HG03108 (cell line): ENCODE data around the gene AK1.
A peak's percentile ranks its signal among the peaks of the same experiment; 100 is the strongest.

Experiments used
- ATAC-seq: cut with Tn5 transposase; IDR thresholded peaks from one replicate; pipeline ENCODE4 v1.9.1; 2021; ENCODE audit warnings: moderate library complexity; ENCODE audit not compliant: unreplicated experiment

The AK1 gene

DNA sequence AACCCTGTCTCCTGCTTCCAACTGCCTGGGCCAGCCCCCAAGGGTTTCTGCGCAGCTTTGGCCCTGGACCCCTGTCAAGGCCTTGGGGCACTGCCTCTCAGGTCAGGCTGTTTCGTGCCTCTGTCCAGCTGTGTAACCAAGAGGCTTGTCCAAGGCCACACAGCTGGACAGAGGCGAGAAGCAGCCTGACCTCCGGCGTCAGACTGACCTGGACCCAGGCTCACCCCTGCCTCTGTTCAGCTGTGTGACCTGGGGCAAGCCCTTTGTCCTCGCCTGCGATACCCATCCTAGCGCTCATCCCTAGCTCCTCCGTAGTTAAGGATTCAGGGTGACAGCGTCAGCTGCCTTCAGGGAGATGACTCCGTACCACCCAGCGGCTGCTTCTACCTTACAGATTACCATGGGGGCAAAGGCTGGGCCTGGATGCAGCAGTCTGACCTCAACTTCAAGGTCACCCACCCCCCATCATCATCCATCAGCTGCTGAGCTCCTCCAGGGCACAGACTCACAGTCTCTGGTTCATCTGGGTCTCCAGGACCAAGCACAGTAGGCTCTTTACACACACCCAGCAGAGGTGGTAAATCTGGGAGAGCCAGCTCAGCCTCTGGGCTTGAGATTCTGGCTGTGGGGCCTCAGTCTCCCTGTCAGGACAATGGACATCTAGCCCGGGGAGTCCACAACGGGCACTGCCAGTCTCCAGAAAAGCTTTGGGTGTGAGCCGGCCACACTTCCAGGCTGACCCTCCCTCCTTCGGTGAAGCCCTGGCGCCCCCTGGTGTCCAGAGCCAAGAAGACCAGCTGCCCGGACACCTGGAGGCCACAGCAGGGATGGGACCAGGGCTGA is 7.9 kb downstream of the AK1 start:
- no peak for ATAC-seq

GRCh38 chr9:127868278-127868902 is 9.1 kb downstream of the AK1 start:
- ATAC-seq = no peak

GRCh38 chr9:127867356-127868277 is 9.9 kb downstream of the AK1 start:
- ATAC-seq = no peak

- ATAC-seq = no peak
These were observed 10.9 kb downstream of the AK1 start for GRCh38 chr9:127866535-127866934.

- ATAC-seq = no peak
These were observed 11.6 kb downstream of the AK1 start for GRCh38 chr9:127865645-127866464.

DNA sequence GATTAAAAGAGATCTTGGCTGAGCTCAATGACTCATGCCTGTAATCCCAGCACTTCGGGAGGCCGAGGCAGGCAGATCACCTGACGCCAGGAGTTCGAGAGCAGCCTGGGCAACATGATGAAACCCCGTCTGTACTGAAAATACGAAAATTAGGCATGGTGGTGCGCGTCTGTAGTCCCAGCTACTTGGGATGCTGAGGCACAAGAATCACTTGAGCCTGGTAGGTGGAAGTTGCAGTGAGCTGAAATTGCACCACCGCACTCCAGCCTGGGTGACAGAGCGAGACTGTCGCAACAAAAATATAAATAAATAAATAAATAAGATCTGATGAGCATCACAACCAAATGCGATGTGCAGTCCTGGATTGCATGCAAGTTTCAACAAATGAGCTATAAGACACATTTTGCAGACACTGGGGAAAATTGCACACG is 14.3 kb downstream of the AK1 start:
- no peak for ATAC-seq

DNA sequence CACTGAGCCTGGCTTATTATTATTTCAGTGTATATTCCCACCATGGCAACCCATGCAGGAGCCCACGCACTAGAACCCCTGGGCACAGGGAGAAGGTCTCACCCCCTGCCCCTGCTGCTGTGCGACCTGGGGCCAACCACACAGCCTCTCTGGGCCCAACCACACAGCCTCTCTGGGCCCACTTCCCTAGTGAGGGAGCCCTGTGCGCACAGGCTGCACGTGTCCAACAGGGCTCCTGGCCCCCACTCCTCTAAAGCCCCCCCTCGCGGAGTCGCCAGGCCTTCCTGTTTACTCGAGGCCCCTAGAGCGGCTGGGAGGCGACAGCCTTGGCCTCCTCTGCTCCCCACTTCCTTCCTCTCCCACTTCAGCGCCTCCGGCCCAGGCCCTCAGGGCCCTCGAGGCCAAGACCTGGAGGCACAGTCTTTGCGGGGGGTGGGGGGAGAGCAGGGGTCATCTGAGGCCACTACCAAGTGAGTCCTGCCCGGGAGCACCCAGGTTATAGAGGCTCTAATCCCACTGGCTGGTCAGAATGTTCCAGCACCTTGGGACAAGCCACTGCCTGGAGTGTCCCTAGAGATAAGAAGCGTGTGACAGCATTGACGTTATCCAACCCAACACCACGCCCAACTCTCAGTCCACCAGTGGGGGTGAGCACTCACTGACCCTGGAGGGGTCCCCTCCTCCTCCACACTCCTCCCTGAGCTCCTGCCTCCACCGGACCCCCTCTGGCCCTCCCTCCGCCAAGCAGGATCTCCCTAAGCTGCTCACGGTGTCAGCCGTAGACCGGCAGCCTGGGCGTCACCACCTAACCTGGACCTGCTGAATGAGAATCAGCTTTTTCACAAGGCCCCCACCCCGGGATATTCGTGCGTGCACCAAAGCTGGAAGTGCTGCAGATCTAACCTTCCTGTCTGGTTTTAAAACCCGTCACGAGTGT is 15.1 kb downstream of the AK1 start:
- peak; percentile 42 for ATAC-seq

- no peak for ATAC-seq
These were observed 16.7 kb downstream of the AK1 start for GRCh38 chr9:127860779-127861178.

DNA sequence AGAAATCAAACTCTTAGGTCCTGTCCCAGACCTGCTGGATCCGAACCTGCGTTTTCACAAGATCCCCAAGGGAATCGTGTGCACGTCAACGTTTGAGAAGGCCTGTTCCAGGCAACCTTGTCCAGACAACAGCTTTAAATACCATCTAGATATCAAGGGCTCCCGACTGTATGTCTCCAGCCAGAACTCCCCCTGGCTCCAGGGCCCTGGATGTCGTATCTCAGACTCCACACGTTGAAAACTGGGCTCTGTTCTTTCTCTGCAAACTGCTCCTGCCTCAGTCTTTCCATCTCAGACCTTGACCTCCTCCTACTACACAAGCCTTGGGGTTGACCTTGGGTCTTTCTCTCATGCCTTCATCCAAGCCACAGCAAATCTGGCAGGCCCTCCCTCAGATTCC is 17.2 kb downstream of the AK1 start:
- no peak for ATAC-seq

DNA sequence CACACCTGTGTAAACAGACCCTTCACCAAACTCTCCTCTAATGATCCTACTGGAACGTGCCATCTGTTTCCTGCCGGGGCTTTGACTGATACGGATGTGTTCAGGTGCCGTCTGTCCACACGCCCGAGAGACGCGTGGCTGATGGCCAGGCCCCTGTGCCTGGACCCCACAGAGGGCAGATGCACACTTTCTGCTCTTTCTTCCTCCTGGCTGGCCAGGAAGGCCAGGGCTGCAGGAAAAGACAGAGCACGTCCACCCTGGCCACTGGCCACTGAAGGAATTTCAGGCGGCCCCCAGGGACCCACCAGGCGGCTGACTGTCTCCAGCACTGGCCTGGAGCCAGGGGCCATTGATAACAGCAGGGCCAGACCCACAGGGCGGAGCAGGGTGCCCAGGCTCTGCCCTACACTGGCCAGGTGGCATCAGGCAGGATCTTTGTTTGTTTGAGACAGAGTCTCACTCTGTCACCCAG is 19.4 kb downstream of the AK1 start:
- ATAC-seq = no peak

- ATAC-seq = no peak
These were observed 20.2 kb downstream of the AK1 start for GRCh38 chr9:127857278-127857677.

GRCh38 chr9:127856729-127857116 is 20.8 kb downstream of the AK1 start:
- no peak for ATAC-seq

DNA sequence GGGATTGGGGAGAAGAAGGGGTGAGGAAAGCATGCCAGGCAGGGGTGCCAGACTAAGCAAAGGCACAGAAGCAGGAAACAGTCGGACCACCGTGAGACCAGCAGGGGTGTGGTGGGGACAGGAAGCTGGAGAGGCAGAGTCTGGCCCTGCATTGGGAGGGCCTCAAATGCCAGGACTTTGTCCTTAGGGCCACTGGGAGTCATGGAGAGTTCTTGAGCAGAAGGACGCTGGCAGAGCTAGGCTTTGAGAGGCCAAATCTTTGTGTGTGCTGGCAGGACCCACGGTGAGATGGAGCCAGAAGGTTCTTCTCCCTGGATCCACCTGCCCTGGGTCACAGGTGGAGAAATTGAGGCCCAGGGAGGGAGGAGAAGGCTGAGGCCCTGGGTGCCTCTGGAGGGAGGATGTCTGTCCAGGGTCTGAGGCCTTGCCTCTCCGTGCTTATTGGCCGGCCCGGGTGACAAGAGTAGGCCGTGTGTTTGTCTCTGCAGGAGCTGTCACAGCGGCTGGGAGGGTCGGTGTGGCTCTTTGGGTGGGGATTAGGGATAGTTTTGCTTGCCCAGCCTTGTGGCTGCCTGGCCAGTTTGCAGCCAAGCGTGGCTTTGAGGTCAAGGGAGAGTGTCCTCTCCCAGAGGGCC is 21.3 kb downstream of the AK1 start:
- no peak for ATAC-seq

- ATAC-seq = no peak
These were observed 22.0 kb downstream of the AK1 start for GRCh38 chr9:127855522-127855921.

- ATAC-seq = no peak
These were observed 22.5 kb downstream of the AK1 start for GRCh38 chr9:127854960-127855359.

GRCh38 chr9:127854184-127854806 is 23.2 kb downstream of the AK1 start, which contains the start of gene ENG:
Gene ENG, minus strand, starts transcription at chr9:127854658. Its CDS starts 303 bp downstream, at chr9:127854355.
- no peak for ATAC-seq

- no peak for ATAC-seq
These were observed 23.9 kb downstream of the AK1 start for GRCh38 chr9:127853312-127854183.
